ENCODE data around the gene APBA3. TPM values are rescaled to one million over a fixed set of nuclear protein-coding genes. Genes with fewer than 3 reads are reported as not detected.
A peak's percentile ranks its signal among the peaks of the same experiment; 100 is the strongest.

APBA3 gene
- total RNA-seq, 1 donor from 2014 or later, result 18.2 TPM

DNA sequence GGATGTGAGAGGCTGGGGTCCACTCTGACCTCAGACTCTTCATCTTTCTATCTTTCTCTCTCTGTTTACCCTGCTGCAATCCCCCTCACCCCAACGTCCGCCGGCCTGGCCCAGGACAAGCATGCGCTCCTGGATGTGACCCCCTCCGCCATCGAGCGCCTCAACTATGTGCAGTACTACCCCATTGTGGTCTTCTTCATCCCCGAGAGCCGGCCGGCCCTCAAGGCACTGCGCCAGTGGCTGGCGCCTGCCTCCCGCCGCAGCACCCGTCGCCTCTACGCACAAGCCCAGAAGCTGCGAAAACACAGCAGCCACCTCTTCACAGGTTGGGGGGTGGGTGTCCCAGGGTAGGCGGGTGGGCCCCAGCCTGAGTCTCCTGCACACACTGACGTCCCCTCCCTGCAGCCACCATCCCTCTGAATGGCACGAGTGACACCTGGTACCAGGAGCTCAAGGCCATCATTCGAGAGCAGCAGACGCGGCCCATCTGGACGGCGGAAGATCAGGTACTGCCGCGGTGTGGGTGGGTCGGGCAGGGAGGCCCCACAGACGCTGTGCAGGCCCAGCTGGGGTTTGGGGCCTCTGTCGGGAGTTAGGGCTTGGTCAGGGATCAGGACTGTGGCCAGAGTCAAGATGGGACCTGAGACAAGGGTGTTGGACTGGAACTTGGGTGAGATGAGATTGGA lies 15.0 kb downstream of the APBA3 start:
- ATAC-seq (no peak), DNase-seq (no peak)

GRCh38 chr19:3745363-3746045 lies 16.0 kb downstream of the APBA3 start:
- Histone ChIP-seq H3K36me3 (peaks cover 22% of the 10 kb centered on the region), H3K27ac (no peak overlapping the region), H3K4me1 (no peaks in the 10 kb centered on the region), H3K9me3 (no peaks in the 10 kb centered on the region), H3K27me3 (ENCODE audit: low read depth) (no peaks in the 10 kb centered on the region), H3K4me3 (no peak overlapping the region)
- intact Hi-C loops (cut with DNase I), result no loop called here
- no peak for TF ChIP-seq CTCF (IDR thresholded peaks at IDR 0.05)
- DNase-seq, result no peak
- ATAC-seq, result no peak

More for the DNA sequence above, 15.0 kb downstream of the APBA3 start:
- Histone ChIP-seq H3K27ac (no peak overlapping the region), H3K4me1 (no peaks in the 10 kb centered on the region), H3K4me3 (no peak overlapping the region), H3K36me3 (peaks cover 29% of the 10 kb centered on the region), H3K27me3 (ENCODE audit: low read depth) (no peaks in the 10 kb centered on the region), H3K9me3 (no peaks in the 10 kb centered on the region)
- intact Hi-C loops (cut with DNase I), result no loop called here
- no peak for TF ChIP-seq CTCF (IDR thresholded peaks at IDR 0.05)

- TF ChIP-seq CTCF (IDR thresholded peaks at IDR 0.05), result no peak
- peaks cover 16% of the 10 kb centered on the region for H3K36me3 ChIP-seq
- intact Hi-C loops (cut with DNase I), result no loop called here
Measured at GRCh38 chr19:3743486-3743885, 18.0 kb downstream of the APBA3 start.

DNA sequence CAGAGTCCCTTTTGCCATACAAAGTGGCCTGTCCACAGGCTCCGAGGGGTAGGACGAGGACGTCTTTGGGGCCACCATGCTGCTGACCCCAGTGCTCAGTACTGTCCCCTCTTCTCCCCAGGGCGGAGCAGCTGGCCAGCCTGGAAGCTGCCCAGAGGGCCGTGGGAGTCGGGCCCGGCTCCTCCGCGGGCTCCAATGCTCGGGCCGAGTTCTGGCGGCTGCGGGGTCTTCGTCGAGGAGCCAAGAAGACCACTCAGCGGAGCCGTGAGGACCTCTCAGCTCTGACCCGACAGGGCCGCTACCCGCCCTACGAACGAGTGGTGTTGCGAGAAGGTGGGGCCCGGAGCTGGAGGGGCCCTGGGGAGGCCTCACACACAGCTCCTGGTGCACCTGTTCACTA lies 21.1 kb downstream of the APBA3 start:
- Histone ChIP-seq H3K4me1 (no peaks in the 10 kb centered on the region), H3K27me3 (ENCODE audit: low read depth) (no peaks in the 10 kb centered on the region), H3K9me3 (no peaks in the 10 kb centered on the region), H3K36me3 (peaks cover 12% of the 10 kb centered on the region), H3K4me3 (no peak overlapping the region), H3K27ac (no peak overlapping the region)
- intact Hi-C loops (cut with DNase I), result no loop called here
- no peak for TF ChIP-seq CTCF (IDR thresholded peaks at IDR 0.05)
- ATAC-seq (peak in 1 of 2 donors; percentile 37), DNase-seq (no peak)

More at GRCh38 chr19:3743486-3743885, 18.0 kb downstream of the APBA3 start:
- Histone ChIP-seq H3K27me3 (ENCODE audit: low read depth) (no peaks in the 10 kb centered on the region), H3K4me3 (no peak overlapping the region), H3K4me1 (no peaks in the 10 kb centered on the region), H3K27ac (no peak overlapping the region), H3K9me3 (no peaks in the 10 kb centered on the region)
- ATAC-seq (no peak), DNase-seq (no peak)

DNA sequence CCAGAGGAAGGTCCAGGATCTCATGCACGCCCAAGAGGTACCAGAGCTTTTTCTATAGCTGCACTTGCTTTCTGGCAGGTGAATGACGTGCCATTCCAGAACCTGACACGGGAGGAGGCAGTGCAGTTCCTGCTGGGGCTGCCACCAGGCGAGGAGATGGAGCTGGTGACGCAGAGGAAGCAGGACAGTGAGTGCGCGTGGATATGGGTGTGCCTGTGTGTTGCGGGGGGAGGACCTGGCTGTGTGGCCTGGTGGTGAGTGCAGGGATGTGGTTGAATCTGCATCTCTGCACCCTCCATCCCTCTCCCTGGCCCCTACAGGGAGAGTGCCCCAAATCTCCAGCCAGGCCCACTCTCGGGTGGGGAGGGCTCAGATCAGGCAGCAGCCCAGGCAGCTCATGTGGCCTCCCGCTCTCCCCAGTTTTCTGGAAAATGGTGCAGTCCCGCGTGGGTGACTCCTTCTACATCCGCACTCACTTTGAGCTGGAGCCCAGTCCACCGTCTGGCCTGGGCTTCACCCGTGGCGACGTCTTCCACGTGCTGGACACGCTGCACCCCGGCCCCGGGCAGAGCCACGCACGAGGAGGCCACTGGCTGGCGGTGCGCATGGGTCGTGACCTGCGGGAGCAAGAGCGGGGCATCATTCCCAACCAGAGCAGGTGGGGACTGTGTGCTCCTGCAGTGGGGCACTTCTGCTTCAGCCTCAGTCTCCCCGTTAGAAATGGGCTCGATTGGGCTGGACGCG lies 22.8 kb downstream of the APBA3 start:
- DNase-seq (no peak), ATAC-seq (no peak)
- Histone ChIP-seq H3K36me3 (peaks cover 23% of the 10 kb centered on the region), H3K27ac (no peak overlapping the region), H3K4me3 (no peak overlapping the region), H3K9me3 (no peaks in the 10 kb centered on the region), H3K4me1 (no peaks in the 10 kb centered on the region), H3K27me3 (ENCODE audit: low read depth) (no peaks in the 10 kb centered on the region)
- intact Hi-C loops (cut with DNase I), result no loop called here
- TF ChIP-seq CTCF (IDR thresholded peaks at IDR 0.05), result no peak
